Endothelial cell of umbilical vein (primary cell): ENCODE results near the gene CNPY1. TPM values are rescaled to one million over a fixed set of nuclear protein-coding genes. Genes with fewer than 3 reads are reported as not detected.

Experiments used
- BruUV-seq: library from RNA; stranded (reverse); fragments of 400-500 nt; replicated peaks from 2 replicates; lab custom pipeline; 2021; lab: Mats Ljungman, UMichigan
- CTCF ChIA-PET: fragments of 300-600, 350-600 bp; sonication (Branson Sonifier 250); formaldehyde crosslinking; loops from one replicate; lab custom pipeline; 2021; ENCODE audit warnings: antibody characterized with exemption, inconsistent platforms; lab: Charles Lee
- POLR2A ChIA-PET: fragments of 300-600, 350-600 bp; sonication (Branson Sonifier 250); formaldehyde crosslinking; loops from one replicate; lab custom pipeline; 2021; ENCODE audit warnings: antibody characterized with exemption, inconsistent platforms; lab: Charles Lee
- DNase-seq: peaks from one replicate; pipeline ENCODE4 v3.0.0-alpha.2; 2011; ENCODE audit warnings: low read depth, low spot score
- FAIRE-seq: peaks from 2 replicates; lab custom pipeline; 2011; peaks lifted over from hg19 to GRCh38; lab: Jason Lieb, UNC
- H2AFZ ChIP-seq: 2 replicates; pipeline ENCODE4 v1.6.0; 2012; ENCODE audit warnings: low read depth, low read length, control low read depth, inconsistent platforms
- H3K27ac ChIP-seq: 2 replicates; pipeline ENCODE4 v1.5.1; 2011; ENCODE audit warnings: low read depth, mild to moderate bottlenecking, control low read depth, low read length, moderate library complexity; ENCODE audit not compliant: insufficient read depth
- H3K27me3 ChIP-seq, 2 experiments: 2 replicates each; pipeline versions ENCODE4 v1.6.0 to v1.6.1; 2011; ENCODE audit warnings: low read length in 2 of 2, mixed read lengths in 1 of 2; ENCODE audit not compliant: control insufficient read depth in 2 of 2, insufficient read depth in 2 of 2
- H3K36me3 ChIP-seq, 2 experiments: 2 replicates in 1 of 2; 3 replicates in 1 of 2; pipeline ENCODE4 v1.5.1; 2011; ENCODE audit warnings: low read length in 2 of 2, mild to moderate bottlenecking in 1 of 2, moderate library complexity in 1 of 2; ENCODE audit not compliant: control insufficient read depth in 2 of 2, insufficient read depth in 2 of 2; ENCODE audit errors: extremely low read depth in 1 of 2
- H3K4me1 ChIP-seq: 3 replicates; pipeline ENCODE4 v1.5.1; 2011; ENCODE audit warnings: mild to moderate bottlenecking, low read length; ENCODE audit not compliant: control insufficient read depth, insufficient read depth; ENCODE audit errors: extremely low read depth
- H3K4me2 ChIP-seq: 2 replicates; pipeline ENCODE4 v1.6.1; 2011; ENCODE audit warnings: low read length, control low read depth, mixed read lengths; ENCODE audit not compliant: insufficient read depth
- H3K4me3 ChIP-seq, 3 experiments: fragments of 200-600 bp in 1 of 3; sonication (generic), shearing (Covaris generic) in 1 of 3; replicated peaks in 1 of 3; 2 replicates each; pipeline ENCODE4 v1.5.1; 2011 to 2016; ENCODE audit warnings: control low read depth in 3 of 3, low read length in 3 of 3, mild to moderate bottlenecking in 2 of 3, inconsistent platforms in 1 of 3, low read depth in 1 of 3, moderate library complexity in 1 of 3; ENCODE audit not compliant: insufficient read depth in 1 of 3
- H3K79me2 ChIP-seq: 2 replicates; pipeline ENCODE4 v1.6.0; 2012; ENCODE audit warnings: low read length, inconsistent platforms; ENCODE audit not compliant: control insufficient read depth, insufficient read depth
- H3K9ac ChIP-seq: replicated peaks from 2 replicates; pipeline ENCODE3; 2011; ENCODE audit warnings: low read length, control low read depth; ENCODE audit not compliant: insufficient read depth; ENCODE audit errors: extremely low read depth
- H3K9me1 ChIP-seq: replicated peaks from 3 replicates; pipeline ENCODE4 v1.6.0; 2011; ENCODE audit warnings: mild to moderate bottlenecking, low read length; ENCODE audit not compliant: control insufficient read depth, insufficient read depth; ENCODE audit errors: extremely low read depth
- H3K9me3 ChIP-seq: replicated peaks from 2 replicates; pipeline ENCODE4 v1.5.1; 2012; ENCODE audit warnings: low read length, inconsistent platforms; ENCODE audit not compliant: control insufficient read depth, insufficient read depth
- H4K20me1 ChIP-seq: replicated peaks from 2 replicates; pipeline ENCODE3; 2011; ENCODE audit warnings: mild to moderate bottlenecking, low read length; ENCODE audit not compliant: control insufficient read depth, insufficient read depth; ENCODE audit errors: extremely low read depth
- EZH2 ChIP-seq: IDR thresholded peaks from 2 replicates; pipeline ENCODE4 v1.6.1; 2012; ENCODE audit warnings: borderline replicate concordance, low read depth, mild to moderate bottlenecking, moderate library complexity, low read length, inconsistent platforms; ENCODE audit not compliant: severe bottlenecking
- FOS ChIP-seq: IDR thresholded peaks from 2 replicates; pipeline ENCODE4 v1.6.1; 2011; ENCODE audit warnings: mild to moderate bottlenecking, low read length, moderate library complexity, borderline replicate concordance; ENCODE audit not compliant: insufficient read depth
- GATA2 ChIP-seq: IDR thresholded peaks from 2 replicates; pipeline ENCODE4 v1.7.0; 2011; ENCODE audit warnings: low read depth, mild to moderate bottlenecking, moderate library complexity, mixed read lengths, low read length; ENCODE audit not compliant: insufficient read length, insufficient read depth
- JUN ChIP-seq: IDR thresholded peaks from 2 replicates; pipeline ENCODE4 v1.6.1; 2011; ENCODE audit warnings: borderline replicate concordance, low read depth; ENCODE audit not compliant: insufficient read length, insufficient read depth
- MYC ChIP-seq: IDR thresholded peaks from one replicate; pipeline ENCODE4 v1.6.1; 2011; ENCODE audit warnings: mild to moderate bottlenecking, low read depth, low read length
- POLR2A ChIP-seq: IDR thresholded peaks from 2 replicates; pipeline ENCODE4 v1.6.1; 2012; ENCODE audit warnings: low read depth, mild to moderate bottlenecking, control low read depth, low read length
- POLR2AphosphoS5 ChIP-seq: IDR thresholded peaks from 2 replicates; pipeline ENCODE4 v1.6.1; 2012; ENCODE audit warnings: low read depth, mild to moderate bottlenecking, control low read depth, low read length, moderate library complexity; ENCODE audit not compliant: insufficient read depth
- dilution Hi-C: fragments of 300-500 bp; cut with MboI; formaldehyde crosslinking; loops from one replicate; pipeline ENCODE4 v1.15.0; 2019; ENCODE audit warnings: low sequenced_read_pairs; ENCODE audit not compliant: extremely low pct_ligation_motif_present
- intact Hi-C: fragments of 100-400 bp; cut with micrococcal nuclease; formaldehyde crosslinking; loops from one replicate; pipeline ENCODE4 v1.10.0; 2022
- polyA plus RNA-seq, 4 experiments: library from polyadenylated mRNA; depleted of rRNA in 3 of 4; stranded (reverse) in 3 of 4; unstranded in 1 of 4; fragments of >200 nt; gene quantifications; 2 replicates each; pipeline versions ENCODE4 v1.2.1 to v1.2.3, GENCODE V29; 2011 to 2012; ENCODE audit warnings: missing spikeins in 1 of 4
- total RNA-seq: library from RNA; stranded (reverse); gene quantifications from 2 replicates; pipeline ENCODE4 v1.2.3, GENCODE V29; 2021
- TF ChIP-seq, protein P1 (sequence below), 2 donors: IDR thresholded peaks; 1 replicate in 1 of 2; 2 replicates in 1 of 2; pipeline ENCODE4 v1.5.1; 2011; ENCODE audit warnings: low read length in 2 of 2, mild to moderate bottlenecking in 2 of 2, moderate library complexity in 2 of 2, control low read depth in 1 of 2, inconsistent platforms in 1 of 2, low read depth in 1 of 2; ENCODE audit not compliant: insufficient read depth in 1 of 2; ENCODE audit errors: extremely low read depth in 1 of 2
- TF ChIP-seq, protein P2 (sequence below): IDR thresholded peaks from 2 replicates; pipeline ENCODE4 v1.6.1; 2011; ENCODE audit not compliant: insufficient read depth, insufficient read length

CNPY1 gene
- total and polyA plus RNA-seq, 2 donors (not counting 3 experiments of a cell fraction or from before 2014, with no cell fraction given): not detected

DNA sequence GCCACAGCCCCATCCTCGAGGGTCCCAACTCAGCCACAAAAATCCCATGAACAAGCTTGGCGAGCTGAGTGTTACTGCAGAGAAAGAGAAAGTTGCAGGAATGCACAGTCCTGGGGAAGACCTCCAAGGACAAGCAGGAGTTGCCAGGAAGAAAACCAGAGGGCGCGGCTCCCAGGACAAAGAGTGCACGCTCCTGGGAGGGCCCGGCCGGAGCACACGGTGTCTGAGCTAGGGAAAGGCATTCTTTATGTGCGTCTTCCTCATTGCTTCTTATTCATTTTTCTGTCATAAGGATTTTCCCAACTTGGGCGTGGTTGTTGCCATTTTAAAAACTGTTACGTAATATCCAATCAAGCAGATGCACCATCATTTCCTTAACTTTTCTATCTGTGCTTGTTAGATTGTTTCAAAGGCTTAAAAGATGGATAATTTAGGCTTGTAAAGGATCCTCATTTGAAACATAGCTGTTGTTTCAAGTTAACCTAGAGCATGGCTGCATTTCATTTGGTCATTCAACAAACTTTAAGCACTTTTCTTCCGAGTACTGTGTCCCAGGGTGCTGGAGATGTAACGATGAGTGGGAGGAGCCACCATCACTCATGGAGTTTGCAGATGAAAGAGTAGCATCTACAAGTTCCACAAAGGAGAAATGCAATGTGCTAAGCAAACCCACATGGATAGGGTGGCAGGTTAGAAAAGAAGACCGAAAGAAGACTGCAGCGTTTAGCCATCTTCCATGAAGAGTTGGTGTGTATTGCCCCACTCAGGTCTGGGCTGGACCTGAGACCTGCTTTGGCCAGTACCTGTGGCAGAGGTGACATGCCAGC lies 5.6 kb upstream of the CNPY1 start:
- dilution Hi-C loops (no loop called here), intact Hi-C loops (no loop called here)
- H3K9ac ChIP-seq: no peak overlapping the region
- no TSS peak for BruUV-seq
- H3K27me3 ChIP-seq: no peaks in the 10 kb centered on the region
- H3K4me3 ChIP-seq: no peak overlapping the region
- H3K36me3 ChIP-seq: no peaks in the 10 kb centered on the region
- no peaks in the 10 kb centered on the region for H3K9me1 ChIP-seq
- ChIA-PET CTCF (no interaction called here), POLR2A (no interaction called here)
- no peak for DNase-seq
- no peak overlapping the region for H3K27ac ChIP-seq
- no peak overlapping the region for H3K4me2 ChIP-seq
- H4K20me1 ChIP-seq: no peaks in the 10 kb centered on the region
- no peaks in the 10 kb centered on the region for H3K9me3 ChIP-seq
- no peak for TF ChIP-seq POLR2AphosphoS5
- no peak for TF ChIP-seq MYC
- no peak for TF ChIP-seq JUN
- no peak for TF ChIP-seq EZH2
- no peak for TF ChIP-seq GATA2
- TF ChIP-seq, protein P1, sequence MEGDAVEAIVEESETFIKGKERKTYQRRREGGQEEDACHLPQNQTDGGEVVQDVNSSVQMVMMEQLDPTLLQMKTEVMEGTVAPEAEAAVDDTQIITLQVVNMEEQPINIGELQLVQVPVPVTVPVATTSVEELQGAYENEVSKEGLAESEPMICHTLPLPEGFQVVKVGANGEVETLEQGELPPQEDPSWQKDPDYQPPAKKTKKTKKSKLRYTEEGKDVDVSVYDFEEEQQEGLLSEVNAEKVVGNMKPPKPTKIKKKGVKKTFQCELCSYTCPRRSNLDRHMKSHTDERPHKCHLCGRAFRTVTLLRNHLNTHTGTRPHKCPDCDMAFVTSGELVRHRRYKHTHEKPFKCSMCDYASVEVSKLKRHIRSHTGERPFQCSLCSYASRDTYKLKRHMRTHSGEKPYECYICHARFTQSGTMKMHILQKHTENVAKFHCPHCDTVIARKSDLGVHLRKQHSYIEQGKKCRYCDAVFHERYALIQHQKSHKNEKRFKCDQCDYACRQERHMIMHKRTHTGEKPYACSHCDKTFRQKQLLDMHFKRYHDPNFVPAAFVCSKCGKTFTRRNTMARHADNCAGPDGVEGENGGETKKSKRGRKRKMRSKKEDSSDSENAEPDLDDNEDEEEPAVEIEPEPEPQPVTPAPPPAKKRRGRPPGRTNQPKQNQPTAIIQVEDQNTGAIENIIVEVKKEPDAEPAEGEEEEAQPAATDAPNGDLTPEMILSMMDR (IDR thresholded peaks at IDR 0.05; ENCODE audit: extremely low read depth in 1 of 2, insufficient read depth in 1 of 2, low read depth in 1 of 2, low read length in 2 of 2): no peak
- TF ChIP-seq POLR2A: no peak
- TF ChIP-seq, protein P2, sequence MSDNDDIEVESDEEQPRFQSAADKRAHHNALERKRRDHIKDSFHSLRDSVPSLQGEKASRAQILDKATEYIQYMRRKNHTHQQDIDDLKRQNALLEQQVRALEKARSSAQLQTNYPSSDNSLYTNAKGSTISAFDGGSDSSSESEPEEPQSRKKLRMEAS: no peak
- no peak for TF ChIP-seq FOS
- H3K4me1 ChIP-seq: no peaks in the 10 kb centered on the region
- H2AFZ ChIP-seq: no peak overlapping the region
- no peak for FAIRE-seq
- no peaks in the 10 kb centered on the region for H3K79me2 ChIP-seq
